GM12874 (cell line): ENCODE measurements around the gene GMPPA.

Experiments used
- CTCF ChIP-seq: IDR thresholded peaks from 2 replicates; pipeline ENCODE4 v1.5.1; 2011; ENCODE audit warnings: low read depth, mild to moderate bottlenecking, control low read depth, low read length, moderate library complexity; ENCODE audit not compliant: insufficient read depth

Gene GMPPA

GRCh38 chr2:219556413-219556812, 57.7 kb downstream of the GMPPA start:
- TF ChIP-seq CTCF, result no peak
